Measurements from ENCODE around the gene DIP2A. TPM values are rescaled to one million over a fixed set of nuclear protein-coding genes. Genes with fewer than 3 reads are reported as not detected.

Gene DIP2A
- total and polyA plus RNA-seq, 2 of the 8 experiments (the other 6 are each of a cell fraction or from before 2014, with no cell fraction given) = 16.0 to 27.1 TPM

GRCh38 chr21:46441331-46441730 is 17.4 kb upstream of the DIP2A start:
- DNase-seq (ENCODE audit: low read depth in 1 of 2, low spot score in 2 of 2) (no peak), FAIRE-seq (no peak)
- Histone ChIP-seq H4K20me1 (replicated peaks in 1 of 2; ENCODE audit: control insufficient read depth in 1 of 2, insufficient read depth in 2 of 2, low read length in 2 of 2) (peaks cover 0 to 2% of the 10 kb centered on the region in 2 experiments), H2AFZ (ENCODE audit: low read length) (no peak overlapping the region), H3K4me3 (ENCODE audit: extremely low read depth in 1 of 4, insufficient read depth in 2 of 4, low read depth in 3 of 4, low read length in 4 of 4) (no peak overlapping the region), H3K23me2 (ENCODE audit: low read depth, low read length) (no peaks in the 10 kb centered on the region), H4K91ac (replicated peaks; ENCODE audit: insufficient read length, low read length) (no peak overlapping the region), H3K14ac (ENCODE audit: insufficient read length) (no peak overlapping the region), H3K36me3 (ENCODE audit: control insufficient read depth in 2 of 4, insufficient read depth in 4 of 4, low read length in 3 of 4) (peaks cover 16 to 65% (median 33%) of the 10 kb centered on the region in 4 experiments), H3K27ac (ENCODE audit: low read depth, low read length) (no peak overlapping the region; the same call in 1 of the 2 replicates), H4K8ac (ENCODE audit: extremely low read depth, insufficient read depth, low read length) (no peak overlapping the region), H2AK5ac (ENCODE audit: low read depth, low read length) (no peak overlapping the region), H3K9ac (replicated peaks in 1 of 4; ENCODE audit: extremely low read depth in 1 of 4, low read depth in 3 of 4, low read length in 3 of 4) (no peak overlapping the region), H3K23ac (ENCODE audit: insufficient read length) (no peak overlapping the region), H2BK120ac (replicated peaks; ENCODE audit: low read depth, low read length) (no peak overlapping the region), H2BK12ac (ENCODE audit: low read depth, low read length) (no peak overlapping the region), H3K4ac (replicated peaks; ENCODE audit: insufficient read length, low read depth, low read length) (no peak overlapping the region), H3K9me3 (ENCODE audit: insufficient read depth in 2 of 2, low read depth in 1 of 2, low read length in 1 of 2) (no peaks in the 10 kb centered on the region), H2BK5ac (ENCODE audit: low read depth, low read length) (no peak overlapping the region), H2BK20ac (ENCODE audit: low read length) (no peak overlapping the region), H3K79me1 (ENCODE audit: low read depth, low read length) (no peaks in the 10 kb centered on the region), H3K4me2 (ENCODE audit: insufficient read depth in 1 of 2, low read depth in 2 of 2, low read length in 2 of 2) (no peak overlapping the region), H2BK15ac (ENCODE audit: low read length) (no peak overlapping the region), H3K56ac (replicated peaks; ENCODE audit: insufficient read length, low read depth, low read length) (no peak overlapping the region), H4K5ac (ENCODE audit: insufficient read length, low read depth, low read length) (no peak overlapping the region), H3K4me1 (replicated peaks in 1 of 4; ENCODE audit: control insufficient read depth in 3 of 4, insufficient read depth in 4 of 4, low read length in 3 of 4) (peaks cover 0 to 4% (median 0%) of the 10 kb centered on the region in 4 experiments; a peak in 2 of 7 replicates), H3K18ac (ENCODE audit: extremely low read depth, low read length) (no peak overlapping the region), H3K27me3 (replicated peaks in 1 of 4; ENCODE audit: control insufficient read depth in 3 of 4, extremely low read depth in 1 of 4, insufficient read depth in 3 of 4, low read length in 3 of 4) (no peaks in the 10 kb centered on the region), H3K79me2 (ENCODE audit: control insufficient read depth in 1 of 2, insufficient read depth in 2 of 2, low read length in 2 of 2) (no peaks in the 10 kb centered on the region)
- POLR2A ChIA-PET (ENCODE audit: partially characterized antibody) = no interaction called here
- 95% methylated on average over 11 of the region's 14 CpGs; no CpG with 5 or more reads in 1 of the 2 experiments for WGBS, 2 experiments (ENCODE audit: extremely low coverage in 1 of 2, insufficient coverage in 1 of 2, insufficient read length in 1 of 2, insufficient replicate concordance in 2 of 2, low coverage in 1 of 2, low lambda C conversion rate in 2 of 2, missing lambda C conversion rate in 1 of 2)
- CTCF ChIA-PET (ENCODE audit: partially characterized antibody) = no interaction called here
- TF ChIP-seq MAX (IDR thresholded peaks at IDR 0.05) = no peak
- no peak for TF ChIP-seq POLR2AphosphoS5 (IDR thresholded peaks at IDR 0.05; ENCODE audit: low read depth, low read length)
